GM21737 (cell line): ENCODE data around the gene PTPRR.
A peak's percentile ranks its signal among the peaks of the same experiment; 100 is the strongest.
"Not testable (repeated sequence)": the region's sequence is repeated elsewhere in the genome, so short reads cannot be mapped to it uniquely, and the experiment has no call there.

Experiments
- ATAC-seq: cut with Tn5 transposase; IDR thresholded peaks from one replicate; pipeline ENCODE4 v1.9.1; 2021; ENCODE audit warnings: mild to moderate bottlenecking, moderate library complexity; ENCODE audit not compliant: unreplicated experiment

PTPRR gene

DNA sequence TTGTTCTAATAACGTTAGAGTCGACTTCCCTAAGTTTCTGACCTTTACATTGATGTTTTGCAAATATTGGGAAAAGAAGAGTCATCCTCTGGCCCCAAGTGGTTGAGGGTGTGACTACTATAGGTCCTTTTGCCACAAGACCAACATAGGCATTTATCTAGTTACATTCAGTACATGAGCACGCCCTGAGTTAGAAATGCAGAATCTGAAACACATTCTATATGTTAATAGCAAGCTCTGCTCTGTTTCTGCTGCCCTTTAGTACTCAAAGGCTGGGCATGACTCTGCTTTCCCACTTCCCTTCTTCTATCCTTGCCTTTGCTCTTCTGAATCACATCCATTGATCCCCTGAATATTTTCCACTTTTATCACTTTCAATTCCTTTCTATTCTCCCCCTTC is 168.2 kb downstream of the PTPRR start:
- ATAC-seq = no peak

DNA sequence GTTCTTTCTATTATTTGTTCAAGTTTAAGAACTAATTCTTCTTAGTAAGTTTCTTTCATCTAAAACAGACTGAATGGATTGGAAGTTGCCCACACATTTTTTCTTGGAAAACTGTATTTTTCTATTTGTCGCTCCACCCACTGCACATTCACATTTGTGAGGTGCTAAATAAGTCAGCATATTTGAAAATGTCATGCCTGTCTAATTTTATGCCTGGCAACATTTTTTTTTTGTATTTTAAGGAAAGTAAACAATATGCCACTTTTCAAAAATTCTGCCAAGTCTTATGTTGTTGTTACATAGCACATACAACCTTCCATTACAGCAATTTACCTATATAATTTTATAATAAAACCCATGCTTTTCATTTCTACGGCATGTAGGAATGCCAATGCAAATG is 170.6 kb downstream of the PTPRR start:
- ATAC-seq = no peak

DNA sequence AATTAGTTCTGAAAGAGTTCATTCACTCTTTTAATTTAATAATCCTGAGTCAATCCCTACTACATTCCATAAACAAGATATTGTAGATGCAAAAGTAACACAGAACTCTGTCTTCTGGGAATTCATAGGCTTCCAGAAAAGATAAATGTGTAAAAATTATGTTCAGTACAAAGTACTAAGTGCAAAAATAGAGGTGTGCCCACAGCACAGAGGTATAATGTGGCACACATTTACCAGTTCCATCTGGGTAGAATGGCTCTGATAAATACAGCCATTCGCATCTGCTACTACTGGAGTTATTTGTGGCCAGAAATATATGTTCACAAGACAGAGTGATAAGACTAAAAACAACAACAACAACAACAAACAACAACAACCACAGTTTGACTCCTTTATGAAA is 171.7 kb downstream of the PTPRR start:
- ATAC-seq = no peak

DNA sequence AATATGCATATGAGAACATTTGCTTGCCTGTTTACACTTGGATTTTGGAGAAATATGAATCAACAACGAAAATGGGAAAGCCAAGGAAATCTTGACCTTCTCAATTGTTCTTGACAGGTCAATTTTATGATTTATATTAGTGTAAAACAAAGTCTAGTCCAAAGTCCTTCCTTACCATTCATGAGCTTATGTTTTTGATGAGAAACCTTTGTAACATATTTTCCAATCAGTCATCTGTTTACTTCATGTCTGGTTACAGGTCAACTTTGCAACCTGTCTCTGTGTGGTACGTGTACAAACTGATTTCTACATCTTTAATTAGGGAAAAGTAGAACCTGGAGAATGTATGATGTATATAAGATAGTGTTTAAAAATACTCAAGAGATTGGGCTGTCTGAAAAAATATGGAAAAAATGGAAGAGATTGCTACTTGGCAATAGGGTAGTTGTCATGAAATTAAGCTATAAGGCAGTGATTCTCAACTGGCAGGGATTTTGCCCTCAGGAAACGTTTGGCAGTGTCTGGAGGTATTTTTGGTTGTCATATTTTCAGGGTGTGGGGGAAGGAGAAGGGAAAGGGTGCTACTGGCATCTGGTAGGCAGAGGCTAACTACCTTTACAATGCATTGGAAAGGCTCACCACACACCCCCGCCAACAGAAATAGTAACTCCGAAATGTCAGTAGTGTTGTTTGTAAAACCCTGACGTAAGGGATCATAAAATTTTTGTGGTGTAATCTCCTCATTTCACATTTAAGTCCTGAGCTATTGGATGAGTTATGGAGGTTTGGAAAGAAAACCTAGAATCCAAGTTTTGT is 172.9 kb downstream of the PTPRR start:
- no peak for ATAC-seq

DNA sequence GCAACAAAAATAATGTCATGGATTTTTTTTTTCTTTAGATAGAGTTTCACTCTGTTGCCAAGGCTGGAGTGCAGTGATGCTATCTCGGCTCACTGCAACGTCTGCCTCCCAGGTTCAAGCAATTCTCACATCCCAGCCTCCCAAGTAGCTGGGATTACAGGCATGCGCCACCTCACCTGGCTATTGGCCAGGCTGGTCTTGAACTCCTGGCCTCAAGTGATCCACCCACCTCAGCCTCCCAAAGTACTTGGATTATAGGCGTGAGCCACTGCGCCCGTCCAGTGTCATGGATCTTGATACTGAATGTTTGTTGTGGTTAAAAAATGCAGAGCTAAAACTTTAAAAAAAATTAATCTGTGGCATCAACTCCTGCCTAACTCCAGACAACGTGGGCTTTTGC is 175.5 kb downstream of the PTPRR start:
- no peak for ATAC-seq

DNA sequence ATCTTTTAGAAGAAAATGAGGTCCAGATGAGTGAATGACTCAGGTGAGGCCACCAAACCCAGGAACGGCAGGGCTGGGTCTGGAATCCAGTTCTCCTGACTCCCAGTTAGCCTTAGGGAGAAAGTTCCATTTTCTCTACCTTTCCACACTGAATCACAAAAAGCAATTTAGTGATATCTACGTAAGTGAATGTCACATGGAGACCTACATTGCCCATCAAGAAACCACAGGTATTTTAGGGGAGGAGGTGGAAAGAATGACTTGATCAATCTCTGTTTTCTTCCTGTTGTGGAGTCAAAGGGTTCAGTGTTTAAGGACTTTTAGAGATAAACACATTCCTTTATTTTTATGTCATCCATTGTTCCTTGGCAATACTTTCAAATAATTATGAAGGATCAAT is 176.4 kb downstream of the PTPRR start:
- ATAC-seq = no peak

DNA sequence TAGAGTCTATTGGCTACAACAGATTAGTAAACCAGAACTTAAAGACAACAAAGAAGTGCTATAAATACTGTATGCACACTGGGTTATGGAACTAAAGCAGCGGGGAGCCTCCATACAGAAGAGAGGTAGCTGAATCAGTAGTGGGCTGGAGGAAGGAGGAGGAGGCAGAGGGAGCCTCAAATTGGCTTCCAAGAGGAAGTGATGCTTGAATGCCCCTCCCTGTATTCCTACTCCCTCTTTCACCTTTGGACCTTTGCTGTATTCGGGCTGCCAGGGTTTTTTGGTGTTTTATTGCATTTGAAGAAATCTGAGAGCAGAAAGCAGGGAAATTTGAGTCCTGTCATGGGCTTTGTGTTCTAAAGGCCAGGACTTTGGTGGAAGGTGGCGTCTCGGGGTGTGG is 179.3 kb downstream of the PTPRR start:
- ATAC-seq = no peak

DNA sequence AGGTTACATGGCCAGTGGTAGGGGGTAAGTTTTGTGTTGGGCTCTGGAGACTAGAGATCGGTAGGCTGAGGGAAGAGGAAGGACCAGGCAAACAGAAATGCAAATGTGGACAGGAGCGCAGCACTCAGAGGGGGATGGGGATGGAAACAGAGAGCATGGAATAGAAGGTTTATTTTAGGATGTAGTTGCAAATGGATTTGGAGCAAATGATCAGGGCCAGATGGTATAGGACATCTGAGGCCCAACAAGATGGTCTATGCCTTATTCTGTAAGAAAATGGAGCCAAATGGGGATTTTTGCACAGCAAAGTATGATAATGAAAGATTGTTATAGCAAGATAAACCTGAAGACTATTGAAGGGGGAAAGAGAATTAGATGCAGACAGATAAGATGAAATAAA is 180.8 kb downstream of the PTPRR start:
- ATAC-seq = no peak

DNA sequence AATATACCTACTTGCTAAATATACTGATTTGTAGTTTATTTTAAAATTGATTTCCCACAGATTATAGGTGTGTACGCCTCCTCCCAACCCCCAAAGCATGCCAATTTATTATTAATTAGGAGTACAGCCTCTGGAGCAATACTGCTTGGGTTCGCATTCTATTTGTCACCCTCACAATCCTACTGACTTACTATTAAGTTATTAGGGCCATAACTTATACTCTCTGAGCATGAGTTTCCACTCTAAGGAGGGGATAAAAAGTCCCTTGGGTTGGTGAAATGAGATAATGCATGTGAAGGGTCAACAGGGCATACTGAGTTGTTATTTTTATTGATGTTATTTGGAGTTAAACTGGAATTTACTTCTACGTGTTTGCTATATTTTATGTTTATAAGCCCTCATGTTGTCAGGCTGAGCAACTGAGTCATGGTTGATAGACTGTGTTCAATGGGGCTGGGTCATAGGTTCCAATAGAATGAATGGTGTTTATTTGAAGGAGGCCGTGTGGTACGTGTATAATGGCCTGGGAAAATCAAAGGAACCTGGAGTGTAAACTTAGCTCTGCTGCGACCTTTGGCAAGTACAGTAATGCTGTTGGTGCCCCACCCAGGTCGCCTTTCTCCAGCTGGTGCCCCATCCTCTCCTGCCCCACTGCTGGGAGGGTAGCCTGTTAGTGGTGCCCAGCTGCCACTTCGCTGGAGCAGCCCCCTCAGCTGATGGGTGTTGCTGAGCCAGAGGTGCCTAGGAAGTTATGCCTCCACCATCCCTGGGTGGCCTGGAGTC is 184.0 kb downstream of the PTPRR start:
- ATAC-seq = no peak

DNA sequence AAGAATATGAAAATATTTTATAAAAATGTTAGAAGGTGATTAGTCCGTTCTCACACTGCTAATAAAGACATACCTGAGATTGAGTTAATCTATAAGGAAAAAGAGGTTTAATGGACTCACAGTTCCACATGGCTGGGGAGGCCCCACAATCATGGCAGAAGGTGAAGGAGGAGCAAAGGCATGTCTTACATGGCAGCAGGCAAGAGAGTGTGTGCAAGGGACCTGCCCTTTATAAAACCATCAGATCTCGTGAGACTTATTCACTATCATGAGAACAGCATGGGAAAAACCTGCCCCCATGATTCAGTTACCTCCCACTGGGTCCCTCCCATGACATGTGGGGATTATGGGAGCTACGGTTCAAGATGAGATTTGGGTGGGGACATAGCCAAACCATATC is 185.3 kb downstream of the PTPRR start:
- ATAC-seq = not testable (repeated sequence)

DNA sequence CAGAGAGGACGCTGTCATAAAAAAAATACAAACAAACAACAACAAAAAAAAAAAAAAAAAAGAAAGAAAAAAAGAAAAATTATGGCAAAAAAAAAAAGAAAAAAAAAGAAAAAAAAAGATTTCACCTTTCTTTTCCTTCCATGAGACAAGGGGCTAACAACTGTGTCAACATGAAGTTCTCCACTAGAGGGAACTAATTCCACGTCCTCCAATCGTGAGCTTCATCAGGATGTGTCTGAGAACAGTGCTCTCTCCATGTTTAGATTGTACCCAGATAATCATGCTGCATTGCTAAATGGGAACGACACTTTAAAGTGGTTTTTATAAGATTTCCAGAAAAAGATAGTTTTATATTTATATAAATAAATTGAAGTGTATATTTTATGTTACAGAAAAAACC is 187.2 kb downstream of the PTPRR start:
- peak; percentile 91 for ATAC-seq

DNA sequence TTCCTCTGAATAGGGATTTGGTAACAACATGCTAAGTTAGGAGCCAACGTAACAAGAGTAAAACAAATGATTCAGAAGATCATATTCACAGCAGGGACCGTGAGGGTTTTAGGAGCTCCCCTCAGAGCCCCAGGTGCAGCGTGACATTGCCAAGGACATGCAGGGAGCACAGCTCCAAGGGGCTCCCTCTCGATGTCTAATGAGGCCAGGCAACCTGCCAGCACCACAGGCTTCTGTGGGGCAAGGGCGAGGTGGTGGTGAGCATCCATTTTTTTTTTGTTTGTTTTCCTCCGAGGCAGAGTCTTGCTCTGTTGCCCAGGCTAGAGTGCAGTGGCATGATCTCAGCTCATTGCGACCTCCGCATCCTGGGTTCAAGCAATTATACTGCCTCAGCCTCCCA is 188.3 kb downstream of the PTPRR start:
- ATAC-seq = no peak

DNA sequence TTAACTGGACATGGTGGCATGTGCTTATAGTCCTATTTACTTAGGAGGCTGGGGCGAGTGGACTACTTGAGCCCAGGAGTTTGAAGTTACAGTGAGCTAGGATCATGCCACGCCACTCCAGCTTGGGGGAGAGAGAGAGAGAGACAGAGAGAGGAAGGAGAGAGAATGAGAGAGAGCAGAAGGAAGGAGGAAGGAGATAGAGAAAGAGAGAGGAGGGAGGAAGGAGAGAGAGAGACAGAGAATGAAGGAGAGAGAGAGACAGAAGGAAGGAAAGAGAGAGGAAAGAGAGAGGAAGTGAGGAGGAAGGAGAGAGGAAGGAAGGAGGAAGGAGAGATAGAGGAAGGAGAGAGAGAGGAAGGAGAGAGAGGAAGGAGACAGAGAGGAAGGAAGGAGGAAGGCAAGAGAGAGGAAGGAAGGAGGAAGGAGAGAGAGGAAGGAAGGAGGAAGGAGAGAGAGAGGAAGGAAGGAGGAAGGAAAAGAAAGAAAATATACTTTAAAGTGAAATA is 189.8 kb downstream of the PTPRR start:
- no peak for ATAC-seq

DNA sequence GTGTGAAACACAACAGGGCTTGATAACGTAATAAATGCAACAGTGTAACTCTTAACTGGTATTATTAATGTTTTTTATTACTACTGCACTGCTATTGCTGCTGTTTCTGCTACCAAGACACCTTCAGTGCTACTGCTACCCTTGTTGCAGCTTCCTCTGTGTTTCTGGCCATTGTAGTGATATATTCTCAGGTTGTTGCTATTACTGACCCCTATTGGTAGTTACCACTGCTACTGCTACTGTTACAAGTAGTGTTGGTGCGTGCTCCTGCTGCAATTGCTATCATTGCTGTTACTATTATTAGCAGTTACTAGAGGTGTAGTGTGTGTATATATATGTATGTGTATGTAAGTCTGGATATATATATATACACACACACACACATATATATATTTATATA is 196.1 kb downstream of the PTPRR start:
- no peak for ATAC-seq

DNA sequence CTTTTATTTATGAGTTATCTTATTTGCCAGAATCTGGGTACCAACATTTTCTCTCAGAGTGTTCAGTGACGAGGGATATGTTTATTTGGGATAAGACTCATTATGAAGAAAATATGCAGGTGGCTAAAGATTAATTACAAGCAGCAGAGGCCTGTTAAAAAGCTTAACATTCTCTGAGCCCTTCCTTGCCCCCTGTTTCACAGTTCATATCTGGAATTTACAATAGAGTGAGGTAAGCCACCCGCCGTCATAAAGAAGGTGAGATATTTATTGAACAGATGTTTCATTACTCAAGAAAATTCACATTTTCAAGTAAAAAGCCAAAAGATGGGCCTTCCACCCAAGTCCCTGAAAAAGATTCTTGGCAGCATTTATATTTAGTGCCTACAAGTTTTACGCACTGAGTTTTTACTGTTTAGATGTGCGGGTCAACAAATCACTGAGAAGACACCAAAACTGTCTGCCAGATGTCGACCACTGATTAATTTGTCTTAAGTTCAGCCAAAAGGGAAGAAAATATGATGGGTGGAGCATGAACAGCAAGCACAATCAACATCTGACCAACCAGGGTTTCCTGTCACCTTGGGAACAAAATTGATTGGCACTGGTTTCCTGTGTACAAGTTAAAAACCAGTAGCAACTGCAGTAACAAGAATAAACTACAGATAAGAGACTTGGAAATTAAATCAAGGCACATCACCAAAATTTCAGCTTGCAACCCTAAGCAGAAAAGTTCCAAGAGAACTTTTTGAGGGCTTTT is 197.8 kb downstream of the PTPRR start:
- ATAC-seq = no peak

DNA sequence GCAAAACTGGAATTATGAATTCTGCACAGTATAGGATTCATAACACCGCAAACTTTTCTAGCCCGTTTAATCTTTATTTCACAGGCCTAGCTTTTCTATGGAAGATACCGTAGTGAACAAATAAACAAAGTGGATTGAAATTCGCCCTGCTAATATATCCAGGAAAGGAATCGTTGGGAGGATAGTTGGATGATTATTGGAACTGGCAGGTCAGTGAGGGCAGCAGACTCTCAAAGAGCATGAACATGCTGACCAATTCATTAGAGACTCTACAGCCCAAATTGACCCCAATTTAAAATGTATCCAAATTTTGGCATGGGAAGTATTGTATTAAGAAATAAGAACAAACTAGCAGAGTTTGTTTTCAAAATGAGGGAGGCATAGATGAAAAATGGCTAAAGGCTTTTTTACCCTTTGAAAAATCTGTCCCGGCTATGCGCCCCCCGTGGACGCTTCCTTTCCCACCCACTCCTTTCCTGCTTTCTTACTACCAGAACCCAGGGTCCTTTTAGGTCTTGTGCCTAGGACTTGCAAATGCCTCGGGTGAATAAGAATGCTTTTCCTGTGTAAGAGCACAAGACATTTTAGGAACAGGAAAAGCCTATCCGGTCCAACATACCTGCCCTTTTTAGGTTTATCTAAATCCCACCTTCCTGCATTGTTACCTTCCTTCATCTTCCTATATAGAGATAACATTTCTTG is 198.7 kb downstream of the PTPRR start:
- ATAC-seq = no peak

DNA sequence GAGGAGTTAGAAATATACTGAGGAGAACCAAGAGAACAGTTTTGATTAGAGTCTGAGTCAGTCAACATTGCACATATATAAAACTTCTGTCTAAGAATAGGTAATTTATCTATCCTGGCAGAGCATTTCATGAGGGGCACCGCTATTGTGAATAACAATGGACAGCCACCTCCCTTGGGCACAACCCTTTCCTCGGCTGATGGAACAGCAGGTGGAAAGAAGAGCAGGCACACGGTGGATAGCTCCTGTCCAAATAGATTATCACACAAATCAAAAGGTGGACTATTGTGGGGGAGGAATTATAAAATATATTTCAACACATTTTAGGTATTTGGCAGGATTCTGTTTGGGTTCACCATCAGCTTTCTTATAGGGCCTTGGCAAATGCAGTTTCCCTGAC is 199.3 kb downstream of the PTPRR start:
- ATAC-seq = no peak

DNA sequence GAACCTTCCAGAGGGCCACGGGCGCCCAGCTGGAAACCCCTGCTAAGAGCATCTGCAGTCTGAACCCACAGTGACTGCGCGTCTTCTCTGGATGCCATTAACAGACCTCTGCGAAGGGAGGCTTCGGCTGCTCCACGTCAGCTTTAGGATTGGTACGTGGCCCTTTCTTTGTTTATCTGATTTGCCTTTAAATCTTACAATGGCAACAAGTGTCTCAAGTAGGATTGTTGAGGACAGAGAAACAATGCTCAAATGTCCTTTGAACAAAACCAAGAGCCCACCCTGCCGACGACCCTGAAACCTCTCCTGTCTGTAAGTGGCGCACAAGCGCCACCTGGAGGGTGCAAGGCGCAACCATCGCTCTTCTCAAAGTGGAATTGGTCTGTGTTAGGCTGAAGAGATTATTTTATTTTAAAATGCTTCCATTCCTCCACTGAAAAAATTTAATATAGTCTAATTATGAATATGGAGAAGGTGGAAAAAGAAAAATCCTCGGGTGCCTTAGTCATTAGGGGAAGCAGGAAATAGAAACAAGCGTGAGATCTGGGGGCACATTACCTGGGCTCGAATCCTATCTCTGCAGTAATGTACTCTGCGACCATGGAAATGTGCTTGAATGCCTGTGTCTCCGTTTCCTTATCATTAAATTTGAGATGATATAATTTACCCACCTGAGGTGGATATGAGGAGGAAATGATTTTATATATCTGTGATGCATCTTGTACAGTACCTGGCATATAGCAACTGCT is 200.7 kb downstream of the PTPRR start:
- ATAC-seq = no peak

DNA sequence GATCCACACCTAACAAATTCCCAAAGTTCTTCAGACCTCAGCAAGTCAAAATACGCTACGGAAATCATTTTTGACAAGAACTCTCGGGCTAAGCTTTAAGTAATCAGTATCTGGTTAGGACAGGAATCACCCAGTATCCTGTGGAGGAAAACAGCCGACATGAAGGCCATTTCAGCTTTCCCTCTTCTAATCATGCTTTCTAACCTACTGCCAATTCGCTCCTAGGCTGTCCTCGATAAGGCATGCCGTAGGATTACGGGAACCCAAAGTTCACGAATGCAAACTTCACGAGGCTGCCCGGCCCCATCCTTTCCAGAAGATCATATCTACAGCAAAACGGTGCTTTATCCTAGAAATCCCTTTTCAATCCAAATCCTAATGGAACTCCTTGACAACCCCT is 201.5 kb downstream of the PTPRR start:
- no peak for ATAC-seq

DNA sequence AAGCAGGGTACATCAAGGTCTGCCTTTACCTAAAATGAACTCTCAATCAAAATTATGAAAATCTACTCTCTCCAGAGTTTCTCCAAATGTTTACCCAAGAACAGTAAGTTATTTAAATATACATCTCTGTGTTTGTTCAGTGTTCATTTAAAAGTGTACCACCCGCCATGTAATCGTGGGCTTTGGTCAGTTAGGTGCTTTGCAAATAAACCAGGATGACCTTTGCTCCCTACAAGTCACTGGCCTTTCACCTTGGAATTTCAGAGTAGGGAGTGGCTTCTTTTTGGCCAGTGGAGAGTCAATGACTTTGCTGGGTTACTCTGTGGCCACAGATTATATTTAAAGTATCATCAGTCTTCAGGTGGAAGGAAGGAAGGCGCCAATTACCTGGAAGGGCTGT is 208.7 kb downstream of the PTPRR start:
- ATAC-seq = no peak
